GM19238 (cell line): Measurements from ENCODE around the gene USP32.
"Not testable (repeated sequence)": the region's sequence is repeated elsewhere in the genome, so short reads cannot be mapped to it uniquely, and the experiment has no call there.

ENCODE experiments used
- DNase-seq: peaks from one replicate; pipeline ENCODE4 v3.0.0; 2011; ENCODE audit warnings: low spot score; ENCODE audit not compliant: insufficient read length

Gene USP32

DNA sequence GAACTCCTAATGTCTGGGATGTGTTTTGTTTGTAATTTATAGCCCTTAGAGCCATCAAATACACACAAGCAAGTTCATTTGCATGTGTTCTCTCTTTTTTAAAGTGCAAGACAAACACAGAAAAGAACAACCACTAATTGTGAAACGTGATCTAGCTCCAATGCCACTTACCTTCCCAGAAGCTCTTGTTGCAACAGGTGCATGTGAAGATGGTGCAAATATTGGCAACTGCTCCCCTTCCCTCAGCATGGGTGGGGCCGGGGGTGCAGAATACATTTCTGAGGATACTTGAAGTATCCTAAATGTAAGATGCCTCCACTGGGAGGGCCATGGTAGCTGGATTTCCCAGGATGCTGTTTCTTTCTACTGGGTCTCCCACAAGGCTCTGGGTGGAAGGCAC is 213.8 kb downstream of the USP32 start:
- DNase-seq, result not testable (repeated sequence)

DNA sequence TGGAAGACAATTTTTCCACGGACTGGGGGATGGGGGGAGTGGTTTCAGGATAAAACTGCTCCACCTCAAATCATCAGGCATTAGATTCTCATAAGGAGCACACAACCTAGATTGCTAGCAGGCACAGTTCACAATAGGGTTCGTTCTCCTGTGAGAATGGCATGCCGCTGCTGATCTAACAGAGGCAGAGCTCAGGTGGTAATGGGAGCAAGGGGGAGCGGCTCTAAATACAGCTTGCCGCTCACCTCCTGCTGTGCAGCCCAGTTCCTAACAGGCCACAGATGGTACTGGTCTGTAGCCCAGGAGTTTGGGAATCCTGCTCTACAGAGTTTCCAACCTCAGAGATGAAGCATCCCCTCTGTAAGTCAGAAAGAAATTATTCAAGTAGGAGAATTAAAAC is 215.2 kb downstream of the USP32 start:
- not testable (repeated sequence) for DNase-seq

- not testable (repeated sequence) for DNase-seq
Observed at GRCh38 chr17:60174767-60175166, 217.2 kb downstream of the USP32 start.

GRCh38 chr17:60174035-60174434 is 217.9 kb downstream of the USP32 start:
- DNase-seq, result no peak

DNA sequence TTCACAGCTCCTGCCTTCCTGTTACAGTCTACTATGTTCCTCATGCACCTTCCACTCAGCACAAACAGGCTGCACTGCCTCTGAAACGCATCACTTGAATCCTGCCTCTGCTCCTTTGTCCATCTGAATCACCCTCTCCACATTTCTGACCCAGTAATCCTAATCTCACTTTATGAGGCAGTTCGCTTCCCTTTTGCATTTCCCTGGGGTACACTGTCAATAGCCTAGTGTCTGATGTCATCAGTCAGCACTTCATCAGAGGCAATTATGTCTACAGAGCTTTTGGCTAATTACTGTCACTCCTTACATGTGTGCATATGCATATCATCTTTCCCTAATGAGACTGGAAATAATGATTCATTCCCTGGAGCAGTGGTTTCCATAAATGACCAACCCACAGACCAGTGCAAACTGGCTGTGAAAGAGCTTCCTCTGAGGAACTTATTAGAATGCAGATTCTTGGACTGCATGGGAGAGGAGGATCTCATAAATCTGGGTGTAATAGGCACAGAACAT is 218.6 kb downstream of the USP32 start:
- no peak for DNase-seq

DNA sequence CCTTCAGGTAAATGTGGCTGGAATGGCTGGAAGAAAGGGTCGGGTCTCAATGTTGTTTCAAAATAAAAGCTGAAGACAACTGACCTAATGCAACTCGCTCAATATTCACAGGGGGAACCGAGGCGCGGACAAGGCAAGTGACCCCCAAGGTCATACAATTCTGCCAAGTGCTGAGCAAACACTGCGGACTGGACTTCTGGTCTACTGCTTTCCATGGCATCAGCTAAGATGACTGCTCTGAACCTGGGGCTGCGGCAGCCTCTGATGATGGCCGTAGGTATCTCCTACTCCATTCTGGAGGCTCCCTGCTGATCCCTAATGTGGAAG is 220.2 kb downstream of the USP32 start:
- DNase-seq, result no peak

DNA sequence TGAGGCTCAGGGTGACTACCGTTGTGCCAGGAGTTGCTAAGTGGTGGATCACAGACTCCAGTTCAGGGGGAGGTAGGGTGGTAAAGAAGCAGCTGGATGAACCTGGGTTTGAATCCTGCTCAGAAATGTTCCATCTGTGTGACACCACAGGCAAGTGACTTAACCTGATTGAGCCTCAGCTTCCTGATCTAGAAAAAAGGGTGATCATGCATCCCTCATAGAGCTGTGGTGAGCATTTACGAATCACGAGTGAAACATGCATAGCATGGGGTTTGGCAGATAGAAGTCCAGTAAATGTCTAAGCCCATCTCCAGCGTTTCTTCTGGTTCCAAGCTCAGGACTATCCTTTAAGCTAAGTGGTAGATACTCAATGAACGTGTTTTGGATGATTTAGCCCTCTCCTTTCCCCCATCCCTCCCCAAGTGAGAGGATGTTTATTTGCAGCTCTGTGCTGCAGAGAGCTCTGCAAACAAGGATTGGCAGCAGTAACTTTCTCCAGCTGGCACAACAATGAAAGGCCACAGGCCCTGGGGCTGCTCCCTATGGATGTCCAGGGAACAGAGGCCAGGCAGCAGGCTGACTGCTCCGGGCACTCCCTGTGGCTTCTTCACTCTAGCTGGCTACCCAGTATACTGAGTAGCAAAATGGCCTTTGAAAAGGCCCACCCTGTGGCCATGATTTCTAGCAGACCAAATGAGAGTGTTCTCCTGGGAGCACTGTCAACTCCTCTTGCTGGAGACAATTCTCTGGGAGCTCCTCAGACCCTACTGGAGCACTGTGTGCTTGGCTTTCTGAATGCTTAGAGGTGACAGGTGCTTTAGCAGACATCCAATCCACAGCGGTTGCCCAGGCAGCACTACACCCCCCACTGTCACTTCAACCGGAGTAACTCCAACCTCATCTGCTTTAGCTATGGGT is 220.8 kb downstream of the USP32 start:
- no peak for DNase-seq

GRCh38 chr17:60169921-60170817 is 221.8 kb downstream of the USP32 start:
- no peak for DNase-seq

- no peak for DNase-seq
Observed at GRCh38 chr17:60168654-60169053, 223.3 kb downstream of the USP32 start.

DNA sequence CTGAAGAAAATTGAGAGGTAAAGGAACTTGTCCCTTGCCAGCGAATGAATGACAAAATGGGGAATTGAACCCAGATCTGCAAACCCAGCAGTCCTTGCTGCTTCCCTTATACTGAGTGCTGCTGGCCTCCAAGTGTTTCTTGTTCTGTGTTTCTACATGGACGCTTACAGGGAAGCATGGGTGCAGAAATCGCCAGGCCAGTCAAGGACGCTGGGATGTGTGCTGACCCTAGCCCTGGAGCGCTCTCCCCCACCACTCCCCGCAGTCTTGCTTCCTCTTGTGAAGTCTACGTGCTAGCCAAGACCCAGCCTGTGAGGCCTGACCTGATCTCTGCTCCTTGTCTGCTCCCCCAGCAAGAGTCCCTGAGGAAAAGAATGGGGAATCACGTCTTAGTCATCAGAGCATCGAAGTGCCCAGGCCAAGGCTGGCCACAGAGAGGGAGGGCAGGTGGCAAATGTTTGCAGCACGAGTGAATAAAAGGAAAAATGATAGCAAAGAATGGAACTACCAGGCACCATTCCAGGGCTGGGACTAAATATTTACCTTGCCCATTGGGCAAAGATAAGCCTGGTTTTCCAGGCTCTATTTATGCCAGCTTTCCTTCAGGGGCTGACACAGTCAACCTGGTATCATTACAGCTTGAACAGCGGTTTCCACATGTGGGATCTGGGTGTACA is 224.7 kb downstream of the USP32 start:
- no peak for DNase-seq

- DNase-seq, result no peak
Observed at GRCh38 chr17:60165971-60166370, 226.0 kb downstream of the USP32 start.

DNA sequence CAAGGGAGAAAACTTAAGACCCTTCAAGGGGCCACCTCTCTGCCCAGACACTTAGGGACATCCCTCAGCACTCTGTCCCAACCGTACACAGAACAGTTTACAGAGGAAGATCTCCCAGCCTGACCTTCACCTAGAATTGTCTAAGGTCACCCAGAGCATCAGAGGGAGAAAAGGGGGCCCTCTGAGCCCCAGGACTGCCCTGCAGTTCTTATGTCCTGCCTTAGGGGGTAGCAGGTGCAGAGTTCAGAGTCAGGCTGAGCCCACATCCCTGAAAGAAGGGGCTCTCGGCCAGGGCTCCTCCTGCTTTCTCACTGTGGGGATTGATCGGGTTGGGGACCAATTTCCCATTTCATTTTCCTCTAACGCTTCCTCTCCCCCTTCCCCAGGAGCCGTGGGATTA is 226.7 kb downstream of the USP32 start:
- DNase-seq, result no peak

GRCh38 chr17:60164697-60165096 is 227.2 kb downstream of the USP32 start:
- DNase-seq, result no peak

- DNase-seq, result no peak
Observed at GRCh38 chr17:60164164-60164563, 227.8 kb downstream of the USP32 start.

- DNase-seq, result no peak
Observed at GRCh38 chr17:60163108-60163784, 228.7 kb downstream of the USP32 start.

DNA sequence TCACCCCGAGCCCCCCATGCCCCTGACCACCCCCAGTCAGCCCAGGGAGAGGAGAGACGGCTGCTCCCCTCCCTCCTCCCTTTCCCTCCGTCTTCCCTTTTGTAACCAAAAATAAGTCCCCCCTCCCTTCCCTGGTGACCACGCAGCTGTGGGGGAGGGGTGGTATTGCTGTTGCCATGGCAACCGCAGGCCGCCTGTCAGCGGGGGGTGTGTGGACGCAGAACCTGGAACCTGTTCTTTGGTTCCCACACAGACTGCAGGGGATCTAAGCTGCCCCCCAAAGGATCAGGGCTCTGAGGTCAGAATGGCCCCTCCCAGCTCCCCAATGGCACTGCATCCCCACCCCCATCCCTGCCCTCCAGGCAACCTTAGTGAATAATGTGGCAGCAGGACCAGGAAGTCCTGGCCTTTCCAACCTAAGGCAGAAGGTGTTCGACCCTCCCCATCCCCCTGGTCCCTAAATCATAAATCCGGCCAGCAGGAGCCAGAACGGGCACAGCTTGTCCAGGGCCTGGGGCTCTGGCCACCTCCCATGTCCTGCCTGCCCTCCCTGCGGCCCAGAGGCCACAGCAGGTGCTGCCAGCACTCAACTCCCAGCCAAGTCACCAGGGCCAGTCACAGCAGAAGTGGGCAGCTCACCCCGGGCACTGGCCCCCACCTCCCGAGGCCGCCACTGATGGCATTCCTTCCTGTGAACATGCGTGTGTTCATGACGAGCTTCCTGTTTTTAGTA is 230.2 kb downstream of the USP32 start:
- DNase-seq, result no peak

GRCh38 chr17:60160829-60161501 is 231.0 kb downstream of the USP32 start:
- no peak for DNase-seq

- DNase-seq, result no peak
Observed at GRCh38 chr17:60159479-60159866, 232.5 kb downstream of the USP32 start.

DNA sequence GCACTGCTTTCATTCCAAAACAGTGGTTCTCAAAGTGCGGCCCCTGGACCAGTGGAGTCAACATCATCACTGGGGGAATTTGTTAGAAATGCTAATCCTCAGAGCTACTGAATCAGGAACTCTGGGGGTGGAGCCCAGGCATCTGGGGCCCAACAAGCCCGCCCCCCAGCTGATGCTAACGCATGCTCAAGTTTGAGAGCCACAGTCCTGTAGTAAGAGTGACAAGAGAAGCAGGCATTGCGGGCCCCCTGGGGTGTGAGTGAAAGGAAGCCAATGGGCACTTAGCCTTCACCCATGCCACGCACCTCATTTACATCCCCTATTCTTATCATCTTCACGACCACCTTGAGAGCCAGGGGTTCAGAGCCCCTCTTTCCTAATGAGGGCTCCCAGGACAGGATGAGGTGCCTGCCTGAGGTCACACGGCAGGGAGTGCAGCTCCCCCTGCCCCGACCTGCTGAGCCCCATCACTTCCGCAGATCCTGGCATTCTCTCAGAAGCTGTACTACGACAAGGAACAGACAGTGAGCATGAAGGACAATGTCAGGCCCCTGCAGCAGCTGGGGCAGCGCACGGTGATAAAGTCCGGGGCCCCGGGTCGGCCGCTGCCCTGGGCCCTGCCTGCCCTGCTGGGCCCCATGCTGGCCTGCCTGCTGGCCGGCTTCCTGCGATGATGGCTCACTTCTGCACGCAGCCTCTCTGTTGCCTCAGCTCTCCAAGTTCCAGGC is 233.0 kb downstream of the USP32 start:
- no peak for DNase-seq
